CD14-positive monocyte (primary cell): ENCODE measurements around the gene ACVRL1. TPM values are rescaled to one million over a fixed set of nuclear protein-coding genes. Genes with fewer than 3 reads are reported as not detected.

Source experiments
- DNase-seq, 3 donors: peaks; one replicate each; pipeline ENCODE4 v3.0.0-alpha.2; 2011 to 2022
- H2AFZ ChIP-seq: 2 replicates; pipeline ENCODE4 v1.6.0; 2012; ENCODE audit warnings: mild to moderate bottlenecking, low read depth, low read length, inconsistent platforms; ENCODE audit not compliant: insufficient read depth, poor library complexity, severe bottlenecking
- H3K27ac ChIP-seq, 2 donors: 1 replicate in 1 of 2; 2 replicates in 1 of 2; pipeline ENCODE4 v1.5.1; 2012 to 2013; ENCODE audit warnings: low read length in 2 of 2, control low read depth in 1 of 2, inconsistent platforms in 1 of 2, low read depth in 1 of 2, mild to moderate bottlenecking in 1 of 2
- H3K27me3 ChIP-seq, 2 donors: one replicate each; pipeline versions ENCODE4 v1.6.0 to v1.6.1; 2011 to 2013; ENCODE audit warnings: low read length in 2 of 2; ENCODE audit not compliant: control insufficient read depth in 2 of 2, insufficient read depth in 2 of 2
- H3K36me3 ChIP-seq, 2 donors: replicated peaks in 1 of 2; 1 replicate in 1 of 2; 2 replicates in 1 of 2; pipeline versions ENCODE4 v1.5.1 to v1.6.1; 2012 to 2013; ENCODE audit warnings: low read length in 2 of 2, control low read depth in 1 of 2, inconsistent platforms in 1 of 2, mild to moderate bottlenecking in 1 of 2; ENCODE audit not compliant: insufficient read depth in 2 of 2, control insufficient read depth in 1 of 2
- H3K4me1 ChIP-seq, 2 donors: 1 replicate in 1 of 2; 2 replicates in 1 of 2; pipeline versions ENCODE4 v1.5.1 to v1.6.1; 2012 to 2013; ENCODE audit warnings: low read length in 2 of 2, control low read depth in 1 of 2, inconsistent platforms in 1 of 2, mild to moderate bottlenecking in 1 of 2, moderate library complexity in 1 of 2; ENCODE audit not compliant: insufficient read depth in 2 of 2, control insufficient read depth in 1 of 2
- H3K4me2 ChIP-seq: replicated peaks from 2 replicates; pipeline ENCODE3; 2012; ENCODE audit warnings: low read length, moderate library complexity, mild to moderate bottlenecking; ENCODE audit not compliant: poor library complexity, severe bottlenecking; ENCODE audit errors: extremely low read depth
- H3K4me3 ChIP-seq, 3 experiments: fragments of 200-600 bp in 1 of 3; sonication (generic) in 1 of 3; replicated peaks in 1 of 3; 1 replicate in 2 of 3; 2 replicates in 1 of 3; pipeline ENCODE4 v1.5.1; 2011 to 2013; ENCODE audit warnings: low read length in 3 of 3, mild to moderate bottlenecking in 3 of 3, control low read depth in 2 of 3, low read depth in 2 of 3, inconsistent platforms in 1 of 3, moderate library complexity in 1 of 3
- H3K79me2 ChIP-seq: 2 replicates; pipeline ENCODE4 v1.6.0; 2012; ENCODE audit warnings: mild to moderate bottlenecking, control low read depth, inconsistent platforms, low read length, moderate library complexity; ENCODE audit not compliant: insufficient read depth
- H3K9ac ChIP-seq: 2 replicates; pipeline ENCODE4 v1.6.0; 2017; ENCODE audit warnings: low read length, mild to moderate bottlenecking; ENCODE audit not compliant: insufficient read depth, poor library complexity, severe bottlenecking
- H3K9me3 ChIP-seq, 2 donors: replicated peaks in 1 of 2; 1 replicate in 1 of 2; 2 replicates in 1 of 2; pipeline versions ENCODE4 v1.5.1 to v1.6.1; 2012 to 2013; ENCODE audit warnings: low read length in 2 of 2, control low read depth in 1 of 2; ENCODE audit not compliant: control insufficient read depth in 1 of 2, insufficient read depth in 1 of 2
- H4K20me1 ChIP-seq: 2 replicates; pipeline ENCODE4 v1.6.0; 2012; ENCODE audit warnings: mild to moderate bottlenecking, low read length, control low read depth, moderate library complexity; ENCODE audit not compliant: insufficient read depth
- H3K27ac Mint-ChIP-seq, 7 donors: one replicate each; pipeline ENCODE4 v1.8.0; 2020; ENCODE audit warnings: mild to moderate bottlenecking in 7 of 7, mixed read lengths in 7 of 7, moderate library complexity in 6 of 7, inconsistent platforms in 2 of 7
- H3K27me3 Mint-ChIP-seq, 3 donors: one replicate each; pipeline ENCODE4 v1.8.0; 2021 to 2022; ENCODE audit warnings: low read depth in 3 of 3, mild to moderate bottlenecking in 3 of 3, mixed read lengths in 3 of 3, moderate library complexity in 3 of 3, inconsistent platforms in 1 of 3
- H3K36me3 Mint-ChIP-seq, 2 donors: one replicate each; pipeline ENCODE4 v1.8.0; 2020; ENCODE audit warnings: mixed read lengths in 2 of 2, inconsistent platforms in 1 of 2, mild to moderate bottlenecking in 1 of 2
- H3K4me1 Mint-ChIP-seq: one replicate; pipeline ENCODE4 v1.8.0; 2020; ENCODE audit warnings: mild to moderate bottlenecking, mixed read lengths
- H3K4me3 Mint-ChIP-seq, 2 donors: one replicate each; pipeline ENCODE4 v1.8.0; 2020; ENCODE audit warnings: mild to moderate bottlenecking in 2 of 2, mixed read lengths in 2 of 2, moderate library complexity in 1 of 2
- H3K9me3 Mint-ChIP-seq, 7 donors: one replicate each; pipeline ENCODE4 v1.8.0; 2020 to 2022; ENCODE audit warnings: mixed read lengths in 7 of 7, mild to moderate bottlenecking in 6 of 7, moderate library complexity in 6 of 7, inconsistent platforms in 2 of 7
- CTCF ChIP-seq: fragments of 200-600 bp; IDR thresholded peaks from one replicate; pipeline ENCODE4 v1.8.0; 2022; ENCODE audit warnings: antibody characterized with exemption, mild to moderate bottlenecking
- WGBS: methylation state at CpG from one replicate; pipeline ENCODE4 v1.1.5; 2013; ENCODE audit warnings: missing lambda C conversion rate; ENCODE audit not compliant: insufficient coverage; 5-methylcytosine and 5-hydroxymethylcytosine counted together
- intact Hi-C, 2 donors: fragments of 100-400 bp; cut with micrococcal nuclease; formaldehyde crosslinking; loops; one replicate each; pipeline versions ENCODE4 v1.15.0 to v1.15.1; 2023
- polyA plus RNA-seq, 3 donors: library from polyadenylated mRNA; depleted of rRNA in 1 of 3; unstranded in 2 of 3; stranded (reverse) in 1 of 3; fragments of 300-500 nt in 2 of 3; fragments of >200 nt in 1 of 3; fragmentation: Illumina TruSeq in 2 of 3; gene quantifications; 1 replicate in 2 of 3; 2 replicates in 1 of 3; pipeline ENCODE4 v1.2.3, GENCODE V29; 2012 to 2021

Gene ACVRL1
- polyA plus RNA-seq, 3 donors, result 1.5 to 3.6 (median 2.0) TPM

- Histone ChIP-seq H4K20me1 (peaks cover 24% of the 10 kb centered on the region), H3K4me2 (peak overlapping the region; percentile 78), H2AFZ (no peak overlapping the region), H3K79me2 (peaks cover 66% of the 10 kb centered on the region), H3K4me3 (peak overlapping the region in 2 of 3 experiments; percentile 59 to 96), H3K27ac (peak overlapping the region in 1 of 2 donors; percentile 82), H3K27me3 (peaks cover 3 to 10% of the 10 kb centered on the region in 2 donors), H3K36me3 (no peaks in the 10 kb centered on the region), H3K9me3 (peaks cover 0 to 4% of the 10 kb centered on the region in 2 donors), H3K9ac (no peak overlapping the region), H3K4me1 (peaks cover 37 to 47% of the 10 kb centered on the region in 2 donors)
- no peak for TF ChIP-seq CTCF
- Mint-ChIP-seq H3K27me3 (peaks cover 4 to 8% (median 5%) of the 10 kb centered on the region in 3 donors), H3K36me3 (peaks cover 15 to 21% of the 10 kb centered on the region in 2 donors), H3K4me3 (peak overlapping the region; percentile 91 to 96), H3K9me3 (peaks cover 0 to 4% (median 2%) of the 10 kb centered on the region in 7 donors), H3K27ac (peak overlapping the region in 5 of 7 donors; percentile 10 to 94 (median 74)), H3K4me1 (peaks cover 51% of the 10 kb centered on the region)
- no peak for DNase-seq
- 77% methylated on average over 5 of the region's 8 CpGs for WGBS
- intact Hi-C loops, result no loop called here
These were observed 45.8 kb downstream of the ACVRL1 start for GRCh38 chr12:51953089-51953488.

- peaks cover 59% of the 10 kb centered on the region for H3K4me1 Mint-ChIP-seq
- Histone ChIP-seq H3K27me3 (peaks cover 3 to 10% of the 10 kb centered on the region in 2 donors), H3K36me3 (no peaks in the 10 kb centered on the region), H2AFZ (no peak overlapping the region), H3K79me2 (peaks cover 73% of the 10 kb centered on the region), H4K20me1 (peaks cover 32% of the 10 kb centered on the region), H3K4me2 (peak overlapping the region; percentile 78), H3K9ac (no peak overlapping the region), H3K4me1 (peaks cover 42 to 53% of the 10 kb centered on the region in 2 donors), H3K9me3 (peaks cover 0 to 4% of the 10 kb centered on the region in 2 donors), H3K4me3 (peak overlapping the region in 1 of 3 experiments; percentile 96), H3K27ac (peak overlapping the region in 1 of 2 donors; percentile 82)
- WGBS, result 100% methylated on average over 1 of the region's 4 CpGs
- peaks cover 3 to 8% (median 4%) of the 10 kb centered on the region in 3 donors for H3K27me3 Mint-ChIP-seq
- intact Hi-C loops, result loop anchor here in 1 of 2 donors (2.0 kb wide), 2 partner anchors 15 to 23 kb away; no protein-coding TSS in a partner anchor
- DNase-seq, result no peak
- peaks cover 0 to 4% (median 2%) of the 10 kb centered on the region in 7 donors for H3K9me3 Mint-ChIP-seq
- peak overlapping the region; percentile 41 to 94 (median 76) for H3K27ac Mint-ChIP-seq
- H3K4me3 Mint-ChIP-seq, result peak overlapping the region; percentile 91 to 96
- TF ChIP-seq CTCF, result no peak
- peaks cover 22 to 23% of the 10 kb centered on the region in 2 donors for H3K36me3 Mint-ChIP-seq
These were observed 46.6 kb downstream of the ACVRL1 start for GRCh38 chr12:51953864-51954263.
